Measurements from ENCODE around the gene WWC2. TPM values are rescaled to one million over a fixed set of nuclear protein-coding genes. Genes with fewer than 3 reads are reported as not detected.

Gene WWC2
- total and polyA plus RNA-seq, 2 donors (not counting 3 experiments of a cell fraction or from before 2014, with no cell fraction given), result 12.9 to 52.2 TPM

- TF ChIP-seq FOS (IDR thresholded peaks at IDR 0.05; ENCODE audit: borderline replicate concordance, insufficient read depth, low read length) (no peak), POLR2AphosphoS5 (IDR thresholded peaks at IDR 0.05; ENCODE audit: insufficient read depth, low read depth, low read length) (no peak), JUN (IDR thresholded peaks at IDR 0.05; ENCODE audit: borderline replicate concordance, insufficient read depth, insufficient read length, low read depth) (no peak), CTCF (IDR thresholded peaks at IDR 0.05; ENCODE audit: extremely low read depth in 1 of 2, insufficient read depth in 1 of 2, low read depth in 1 of 2, low read length in 2 of 2) (no peak), MYC (IDR thresholded peaks at IDR 0.05; ENCODE audit: low read depth, low read length) (no peak), MAX (IDR thresholded peaks at IDR 0.05; ENCODE audit: insufficient read depth, insufficient read length) (no peak), GATA2 (IDR thresholded peaks at IDR 0.05; ENCODE audit: insufficient read depth, insufficient read length, low read depth, low read length) (no peak), POLR2A (IDR thresholded peaks at IDR 0.05; ENCODE audit: low read depth, low read length) (no peak), EZH2 (IDR thresholded peaks at IDR 0.05; ENCODE audit: borderline replicate concordance, low read depth, low read length, severe bottlenecking) (no peak)
Observed at GRCh38 chr4:183220236-183220635, 121.2 kb downstream of the WWC2 start.

More at GRCh38 chr4:183220236-183220635, 121.2 kb downstream of the WWC2 start:
- H3K4me3 ChIP-seq (replicated peaks in 1 of 3; ENCODE audit: insufficient read depth in 1 of 3, low read depth in 1 of 3, low read length in 3 of 3), result no peak overlapping the region
- ChIA-PET POLR2A (no interaction called here), CTCF (interaction anchor here (0.6 to 1.1 kb wide), 3 partner anchors 19 to 147 kb away, joined by 3 read pairs; no protein-coding TSS in a partner anchor)
- H3K4me2 ChIP-seq (ENCODE audit: insufficient read depth, low read length), result no peak overlapping the region
- no peaks in the 10 kb centered on the region for H3K79me2 ChIP-seq (ENCODE audit: control insufficient read depth, insufficient read depth, low read length)
- no peaks in the 10 kb centered on the region for H3K9me1 ChIP-seq (replicated peaks; ENCODE audit: control insufficient read depth, extremely low read depth, insufficient read depth, low read length)
- no peaks in the 10 kb centered on the region for H3K9me3 ChIP-seq (replicated peaks; ENCODE audit: control insufficient read depth, insufficient read depth, low read length)
- DNase-seq (ENCODE audit: low read depth, low spot score) (no peak), FAIRE-seq (no peak)
- dilution Hi-C loops (cut with MboI; ENCODE audit: extremely low pct_ligation_motif_present, low sequenced_read_pairs), result no loop called here
- H3K4me1 ChIP-seq (ENCODE audit: control insufficient read depth, extremely low read depth, insufficient read depth, low read length), result no peaks in the 10 kb centered on the region
- no peaks in the 10 kb centered on the region for H4K20me1 ChIP-seq (replicated peaks; ENCODE audit: control insufficient read depth, extremely low read depth, insufficient read depth, low read length)
- H2AFZ ChIP-seq (ENCODE audit: low read depth, low read length), result no peak overlapping the region
- H3K27me3 ChIP-seq (ENCODE audit: control insufficient read depth in 2 of 2, insufficient read depth in 2 of 2, low read length in 2 of 2), result no peaks in the 10 kb centered on the region
- no TSS peak for BruUV-seq (replicated peaks)
- H3K27ac ChIP-seq (ENCODE audit: insufficient read depth, low read depth, low read length), result no peak overlapping the region
- no peak overlapping the region for H3K9ac ChIP-seq (replicated peaks; ENCODE audit: extremely low read depth, insufficient read depth, low read length)
- no peaks in the 10 kb centered on the region for H3K36me3 ChIP-seq (ENCODE audit: control insufficient read depth in 2 of 2, extremely low read depth in 1 of 2, insufficient read depth in 2 of 2, low read length in 2 of 2)
- intact Hi-C loops (cut with micrococcal nuclease), result no loop called here

Measured in endothelial cell of umbilical vein (primary cell).